Progenitor cell of endocrine pancreas (in vitro differentiated cells): ENCODE results near the gene ARMC2. TPM values are rescaled to one million over a fixed set of nuclear protein-coding genes. Genes with fewer than 3 reads are reported as not detected.
A peak's percentile ranks its signal among the peaks of the same experiment; 100 is the strongest.

Experiments used
- DNase-seq: peaks from one replicate; pipeline ENCODE4 v3.0.0; 2021; ENCODE audit warnings: low spot score; ENCODE audit not compliant: unreplicated experiment
- H3K27ac Mint-ChIP-seq: 2 replicates; pipeline ENCODE4 v1.8.0; 2021; ENCODE audit warnings: mild to moderate bottlenecking, moderate library complexity, mixed read lengths
- H3K27me3 Mint-ChIP-seq: 2 replicates; pipeline ENCODE4 v1.8.0; 2021; ENCODE audit warnings: mixed read lengths
- H3K36me3 Mint-ChIP-seq: 2 replicates; pipeline ENCODE4 v1.8.0; 2022; ENCODE audit warnings: mixed read lengths; ENCODE audit not compliant: insufficient read depth
- H3K4me1 Mint-ChIP-seq: 2 replicates; pipeline ENCODE4 v1.8.0; 2021; ENCODE audit warnings: low read depth, mixed read lengths
- H3K4me3 Mint-ChIP-seq: 2 replicates; pipeline ENCODE4 v1.8.0; 2021; ENCODE audit warnings: low read depth, mild to moderate bottlenecking, moderate library complexity, mixed read lengths
- H3K9me3 Mint-ChIP-seq: 2 replicates; pipeline ENCODE4 v1.8.0; 2021; ENCODE audit warnings: low read depth, mixed read lengths
- total RNA-seq: library from RNA; stranded (reverse); gene quantifications from 2 replicates; pipeline ENCODE4 v1.2.1, GENCODE V29; 2021
- TF ChIP-seq, protein P1 (sequence below): fragments of 200-600 bp; sonication (generic); IDR thresholded peaks from one replicate; pipeline ENCODE4 v1.5.0; 2021; ENCODE audit warnings: antibody characterized with exemption, mild to moderate bottlenecking; ENCODE audit not compliant: unreplicated experiment

The ARMC2 gene
- total RNA-seq, 1 donor from 2014 or later = 16.5 TPM

- Mint-ChIP-seq H3K27me3 (no peaks in the 10 kb centered on the region), H3K4me3 (peak overlapping the region; percentile 95), H3K27ac (peak overlapping the region; percentile 97), H3K36me3 (no peaks in the 10 kb centered on the region), H3K9me3 (no peaks in the 10 kb centered on the region), H3K4me1 (peaks cover 41% of the 10 kb centered on the region)
- TF ChIP-seq, protein P1, sequence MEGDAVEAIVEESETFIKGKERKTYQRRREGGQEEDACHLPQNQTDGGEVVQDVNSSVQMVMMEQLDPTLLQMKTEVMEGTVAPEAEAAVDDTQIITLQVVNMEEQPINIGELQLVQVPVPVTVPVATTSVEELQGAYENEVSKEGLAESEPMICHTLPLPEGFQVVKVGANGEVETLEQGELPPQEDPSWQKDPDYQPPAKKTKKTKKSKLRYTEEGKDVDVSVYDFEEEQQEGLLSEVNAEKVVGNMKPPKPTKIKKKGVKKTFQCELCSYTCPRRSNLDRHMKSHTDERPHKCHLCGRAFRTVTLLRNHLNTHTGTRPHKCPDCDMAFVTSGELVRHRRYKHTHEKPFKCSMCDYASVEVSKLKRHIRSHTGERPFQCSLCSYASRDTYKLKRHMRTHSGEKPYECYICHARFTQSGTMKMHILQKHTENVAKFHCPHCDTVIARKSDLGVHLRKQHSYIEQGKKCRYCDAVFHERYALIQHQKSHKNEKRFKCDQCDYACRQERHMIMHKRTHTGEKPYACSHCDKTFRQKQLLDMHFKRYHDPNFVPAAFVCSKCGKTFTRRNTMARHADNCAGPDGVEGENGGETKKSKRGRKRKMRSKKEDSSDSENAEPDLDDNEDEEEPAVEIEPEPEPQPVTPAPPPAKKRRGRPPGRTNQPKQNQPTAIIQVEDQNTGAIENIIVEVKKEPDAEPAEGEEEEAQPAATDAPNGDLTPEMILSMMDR = no peak
- no peak for DNase-seq
These were observed 160.5 kb downstream of the ARMC2 start for GRCh38 chr6:109008537-109009235.

- DNase-seq = peak; percentile 90
- Mint-ChIP-seq H3K4me1 (peaks cover 36% of the 10 kb centered on the region), H3K27ac (peak overlapping the region; percentile 99), H3K9me3 (no peaks in the 10 kb centered on the region), H3K36me3 (no peaks in the 10 kb centered on the region), H3K4me3 (peak overlapping the region; percentile 95), H3K27me3 (no peaks in the 10 kb centered on the region)
- TF ChIP-seq, protein P1 = peak; percentile 29
These were observed 161.2 kb downstream of the ARMC2 start for GRCh38 chr6:109009236-109009961.

GRCh38 chr6:109009962-109010704 is 161.9 kb downstream of the ARMC2 start:
- Mint-ChIP-seq H3K27ac (peak overlapping the region; percentile 99), H3K27me3 (no peaks in the 10 kb centered on the region), H3K4me3 (peak overlapping the region; percentile 92), H3K9me3 (no peaks in the 10 kb centered on the region), H3K36me3 (no peaks in the 10 kb centered on the region), H3K4me1 (peaks cover 31% of the 10 kb centered on the region)
- DNase-seq = no peak
- TF ChIP-seq, protein P1 = no peak

DNA sequence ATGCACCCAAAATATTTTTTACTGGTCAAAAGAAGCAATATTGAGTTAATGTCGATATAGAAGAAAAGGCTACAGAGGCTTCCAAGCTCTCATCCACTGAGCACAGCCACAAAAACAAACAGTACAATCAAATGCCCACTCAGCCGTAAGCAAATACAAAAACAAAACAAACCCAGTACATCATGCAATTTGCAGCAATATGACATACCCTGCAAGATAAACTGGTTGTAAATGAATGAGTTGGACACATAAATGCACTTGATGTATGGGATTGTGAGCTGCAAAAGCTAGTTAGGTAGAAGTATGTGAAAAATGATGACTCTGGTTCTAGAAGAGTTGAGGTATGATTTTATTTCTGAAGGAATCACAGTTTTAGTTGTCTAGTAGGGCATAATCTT is 162.5 kb downstream of the ARMC2 start:
- Mint-ChIP-seq H3K36me3 (no peaks in the 10 kb centered on the region), H3K4me1 (peaks cover 31% of the 10 kb centered on the region), H3K9me3 (no peaks in the 10 kb centered on the region), H3K27me3 (no peaks in the 10 kb centered on the region), H3K27ac (no peak overlapping the region), H3K4me3 (peak overlapping the region; percentile 3)
- TF ChIP-seq, protein P1 = no peak
- no peak for DNase-seq

DNA sequence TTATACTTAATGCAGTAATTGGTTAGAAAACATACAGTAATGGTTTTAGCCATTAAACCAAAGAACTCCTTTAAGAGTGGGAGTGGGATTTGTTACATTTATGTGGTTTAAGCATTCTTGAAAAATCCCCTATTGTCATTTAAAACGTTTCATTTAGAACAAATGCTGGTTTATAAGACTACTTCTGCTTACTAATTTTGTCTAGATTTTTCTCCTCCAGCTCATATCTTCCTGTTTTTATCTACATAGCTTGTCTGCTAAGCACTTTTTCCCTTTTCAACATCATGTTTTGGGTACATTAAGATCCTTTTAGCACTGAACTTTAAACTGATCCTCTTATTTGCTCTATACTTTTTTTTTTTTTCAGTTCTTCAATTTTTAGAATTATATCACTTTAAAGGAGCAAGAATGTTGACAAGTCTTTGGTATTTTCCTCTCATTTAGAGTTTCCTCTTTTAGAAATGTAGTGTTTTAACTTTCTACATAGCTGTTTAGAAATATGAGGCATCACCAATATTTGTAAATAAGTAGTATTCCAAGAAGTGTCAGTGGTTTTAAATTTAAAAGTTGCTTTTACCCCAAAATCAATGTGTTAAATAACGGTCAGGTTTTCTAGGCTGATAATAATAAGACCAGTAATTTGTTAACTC is 165.6 kb downstream of the ARMC2 start:
- DNase-seq = no peak
- peaks cover 13% of the 10 kb centered on the region for H3K4me1 Mint-ChIP-seq
- no peaks in the 10 kb centered on the region for H3K27me3 Mint-ChIP-seq
- TF ChIP-seq, protein P1 = no peak
- no peak overlapping the region for H3K4me3 Mint-ChIP-seq
- H3K36me3 Mint-ChIP-seq = no peaks in the 10 kb centered on the region
- no peak overlapping the region for H3K27ac Mint-ChIP-seq
- no peaks in the 10 kb centered on the region for H3K9me3 Mint-ChIP-seq
